ENCODE measurements around the gene RAB38. TPM values are rescaled to one million over a fixed set of nuclear protein-coding genes. Genes with fewer than 3 reads are reported as not detected.

Gene RAB38
- total and polyA plus RNA-seq, 2 experiments from 2014 or later = 8.8 to 14.2 TPM

DNA sequence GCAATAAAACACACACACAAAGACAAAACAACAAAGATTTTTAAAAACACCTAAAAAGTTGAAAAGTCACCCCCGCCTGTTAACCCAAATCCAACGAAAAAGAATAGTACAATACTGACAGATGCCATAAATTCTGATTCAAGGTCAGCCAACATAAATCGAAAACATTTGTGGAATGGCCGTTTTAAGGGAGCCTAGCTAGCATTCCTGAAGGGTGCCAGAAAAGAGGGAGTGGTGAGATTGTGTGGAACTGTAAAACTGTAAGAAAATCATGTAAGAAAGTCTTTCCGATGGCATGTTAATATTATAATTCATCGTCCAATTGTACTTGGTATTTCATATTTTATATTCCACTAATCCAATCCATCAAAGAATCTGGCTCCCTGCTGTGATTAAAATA, 75.1 kb downstream of the RAB38 start:
- no peak overlapping the region; the same call in 1 of the 2 replicates for H3K27ac Mint-ChIP-seq
- Histone ChIP-seq H3K79me2 (replicated peaks; ENCODE audit: insufficient read depth) (no peaks in the 10 kb centered on the region), H3K4me1 (ENCODE audit: insufficient read depth) (no peaks in the 10 kb centered on the region), H3F3A (replicated peaks; ENCODE audit: low read depth) (no peaks in the 10 kb centered on the region), H3K27me3 (ENCODE audit: insufficient read depth) (no peaks in the 10 kb centered on the region), H4K20me1 (replicated peaks; ENCODE audit: insufficient read depth) (no peaks in the 10 kb centered on the region), H3K36me3 (ENCODE audit: insufficient read depth) (no peaks in the 10 kb centered on the region), H3K9me2 (ENCODE audit: insufficient read depth) (no peaks in the 10 kb centered on the region), H3K4me3 (no peak overlapping the region), H3K4me2 (no peak overlapping the region), H2AFZ (no peak overlapping the region), H3K27ac (ENCODE audit: low read depth) (no peak overlapping the region)
- no peaks in the 10 kb centered on the region for H3K36me3 Mint-ChIP-seq (ENCODE audit: low read depth)
- peaks cover 5% of the 10 kb centered on the region; the same call in 2 of the 3 replicates for H3K4me1 Mint-ChIP-seq
- no peaks in the 10 kb centered on the region for H3K9me3 Mint-ChIP-seq
- no peak for DNase-seq (ENCODE audit: low spot score)
- no peaks in the 10 kb centered on the region for H3K27me3 Mint-ChIP-seq (ENCODE audit: insufficient read depth, low read depth, poor library complexity)
- no peak for ATAC-seq
- TF ChIP-seq POLR2AphosphoS5 (IDR thresholded peaks at IDR 0.05; ENCODE audit: low read depth) (no peak), CREB1 (CRISPR knock-in tag; IDR thresholded peaks at IDR 0.05; ENCODE audit: low read depth) (no peak), STAT1 (IDR thresholded peaks at IDR 0.05; ENCODE audit: unreplicated experiment) (no peak), EZH2phosphoT487 (IDR thresholded peaks at IDR 0.05; ENCODE audit: unreplicated experiment) (no peak), ZNF114 (CRISPR knock-in tag; IDR thresholded peaks at IDR 0.05) (no peak), JUNB (IDR thresholded peaks at IDR 0.05; ENCODE audit: unreplicated experiment) (no peak), NANOG (IDR thresholded peaks at IDR 0.05; ENCODE audit: borderline replicate concordance) (no peak), REST (IDR thresholded peaks at IDR 0.05; ENCODE audit: unreplicated experiment) (no peak), EZH2 (IDR thresholded peaks at IDR 0.05; ENCODE audit: low read depth, unreplicated experiment) (no peak), ZNF331 (CRISPR knock-in tag; IDR thresholded peaks at IDR 0.05; ENCODE audit: low read depth) (no peak)
- TF ChIP-seq, protein P1, sequence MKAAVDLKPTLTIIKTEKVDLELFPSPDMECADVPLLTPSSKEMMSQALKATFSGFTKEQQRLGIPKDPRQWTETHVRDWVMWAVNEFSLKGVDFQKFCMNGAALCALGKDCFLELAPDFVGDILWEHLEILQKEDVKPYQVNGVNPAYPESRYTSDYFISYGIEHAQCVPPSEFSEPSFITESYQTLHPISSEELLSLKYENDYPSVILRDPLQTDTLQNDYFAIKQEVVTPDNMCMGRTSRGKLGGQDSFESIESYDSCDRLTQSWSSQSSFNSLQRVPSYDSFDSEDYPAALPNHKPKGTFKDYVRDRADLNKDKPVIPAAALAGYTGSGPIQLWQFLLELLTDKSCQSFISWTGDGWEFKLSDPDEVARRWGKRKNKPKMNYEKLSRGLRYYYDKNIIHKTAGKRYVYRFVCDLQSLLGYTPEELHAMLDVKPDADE (IDR thresholded peaks at IDR 0.05) = no peak
- TF ChIP-seq, protein P2, sequence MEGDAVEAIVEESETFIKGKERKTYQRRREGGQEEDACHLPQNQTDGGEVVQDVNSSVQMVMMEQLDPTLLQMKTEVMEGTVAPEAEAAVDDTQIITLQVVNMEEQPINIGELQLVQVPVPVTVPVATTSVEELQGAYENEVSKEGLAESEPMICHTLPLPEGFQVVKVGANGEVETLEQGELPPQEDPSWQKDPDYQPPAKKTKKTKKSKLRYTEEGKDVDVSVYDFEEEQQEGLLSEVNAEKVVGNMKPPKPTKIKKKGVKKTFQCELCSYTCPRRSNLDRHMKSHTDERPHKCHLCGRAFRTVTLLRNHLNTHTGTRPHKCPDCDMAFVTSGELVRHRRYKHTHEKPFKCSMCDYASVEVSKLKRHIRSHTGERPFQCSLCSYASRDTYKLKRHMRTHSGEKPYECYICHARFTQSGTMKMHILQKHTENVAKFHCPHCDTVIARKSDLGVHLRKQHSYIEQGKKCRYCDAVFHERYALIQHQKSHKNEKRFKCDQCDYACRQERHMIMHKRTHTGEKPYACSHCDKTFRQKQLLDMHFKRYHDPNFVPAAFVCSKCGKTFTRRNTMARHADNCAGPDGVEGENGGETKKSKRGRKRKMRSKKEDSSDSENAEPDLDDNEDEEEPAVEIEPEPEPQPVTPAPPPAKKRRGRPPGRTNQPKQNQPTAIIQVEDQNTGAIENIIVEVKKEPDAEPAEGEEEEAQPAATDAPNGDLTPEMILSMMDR (conservative IDR thresholded peaks at IDR 0.05; ENCODE audit: low read depth in 2 of 2) = no peak
- TF ChIP-seq, protein P3, sequence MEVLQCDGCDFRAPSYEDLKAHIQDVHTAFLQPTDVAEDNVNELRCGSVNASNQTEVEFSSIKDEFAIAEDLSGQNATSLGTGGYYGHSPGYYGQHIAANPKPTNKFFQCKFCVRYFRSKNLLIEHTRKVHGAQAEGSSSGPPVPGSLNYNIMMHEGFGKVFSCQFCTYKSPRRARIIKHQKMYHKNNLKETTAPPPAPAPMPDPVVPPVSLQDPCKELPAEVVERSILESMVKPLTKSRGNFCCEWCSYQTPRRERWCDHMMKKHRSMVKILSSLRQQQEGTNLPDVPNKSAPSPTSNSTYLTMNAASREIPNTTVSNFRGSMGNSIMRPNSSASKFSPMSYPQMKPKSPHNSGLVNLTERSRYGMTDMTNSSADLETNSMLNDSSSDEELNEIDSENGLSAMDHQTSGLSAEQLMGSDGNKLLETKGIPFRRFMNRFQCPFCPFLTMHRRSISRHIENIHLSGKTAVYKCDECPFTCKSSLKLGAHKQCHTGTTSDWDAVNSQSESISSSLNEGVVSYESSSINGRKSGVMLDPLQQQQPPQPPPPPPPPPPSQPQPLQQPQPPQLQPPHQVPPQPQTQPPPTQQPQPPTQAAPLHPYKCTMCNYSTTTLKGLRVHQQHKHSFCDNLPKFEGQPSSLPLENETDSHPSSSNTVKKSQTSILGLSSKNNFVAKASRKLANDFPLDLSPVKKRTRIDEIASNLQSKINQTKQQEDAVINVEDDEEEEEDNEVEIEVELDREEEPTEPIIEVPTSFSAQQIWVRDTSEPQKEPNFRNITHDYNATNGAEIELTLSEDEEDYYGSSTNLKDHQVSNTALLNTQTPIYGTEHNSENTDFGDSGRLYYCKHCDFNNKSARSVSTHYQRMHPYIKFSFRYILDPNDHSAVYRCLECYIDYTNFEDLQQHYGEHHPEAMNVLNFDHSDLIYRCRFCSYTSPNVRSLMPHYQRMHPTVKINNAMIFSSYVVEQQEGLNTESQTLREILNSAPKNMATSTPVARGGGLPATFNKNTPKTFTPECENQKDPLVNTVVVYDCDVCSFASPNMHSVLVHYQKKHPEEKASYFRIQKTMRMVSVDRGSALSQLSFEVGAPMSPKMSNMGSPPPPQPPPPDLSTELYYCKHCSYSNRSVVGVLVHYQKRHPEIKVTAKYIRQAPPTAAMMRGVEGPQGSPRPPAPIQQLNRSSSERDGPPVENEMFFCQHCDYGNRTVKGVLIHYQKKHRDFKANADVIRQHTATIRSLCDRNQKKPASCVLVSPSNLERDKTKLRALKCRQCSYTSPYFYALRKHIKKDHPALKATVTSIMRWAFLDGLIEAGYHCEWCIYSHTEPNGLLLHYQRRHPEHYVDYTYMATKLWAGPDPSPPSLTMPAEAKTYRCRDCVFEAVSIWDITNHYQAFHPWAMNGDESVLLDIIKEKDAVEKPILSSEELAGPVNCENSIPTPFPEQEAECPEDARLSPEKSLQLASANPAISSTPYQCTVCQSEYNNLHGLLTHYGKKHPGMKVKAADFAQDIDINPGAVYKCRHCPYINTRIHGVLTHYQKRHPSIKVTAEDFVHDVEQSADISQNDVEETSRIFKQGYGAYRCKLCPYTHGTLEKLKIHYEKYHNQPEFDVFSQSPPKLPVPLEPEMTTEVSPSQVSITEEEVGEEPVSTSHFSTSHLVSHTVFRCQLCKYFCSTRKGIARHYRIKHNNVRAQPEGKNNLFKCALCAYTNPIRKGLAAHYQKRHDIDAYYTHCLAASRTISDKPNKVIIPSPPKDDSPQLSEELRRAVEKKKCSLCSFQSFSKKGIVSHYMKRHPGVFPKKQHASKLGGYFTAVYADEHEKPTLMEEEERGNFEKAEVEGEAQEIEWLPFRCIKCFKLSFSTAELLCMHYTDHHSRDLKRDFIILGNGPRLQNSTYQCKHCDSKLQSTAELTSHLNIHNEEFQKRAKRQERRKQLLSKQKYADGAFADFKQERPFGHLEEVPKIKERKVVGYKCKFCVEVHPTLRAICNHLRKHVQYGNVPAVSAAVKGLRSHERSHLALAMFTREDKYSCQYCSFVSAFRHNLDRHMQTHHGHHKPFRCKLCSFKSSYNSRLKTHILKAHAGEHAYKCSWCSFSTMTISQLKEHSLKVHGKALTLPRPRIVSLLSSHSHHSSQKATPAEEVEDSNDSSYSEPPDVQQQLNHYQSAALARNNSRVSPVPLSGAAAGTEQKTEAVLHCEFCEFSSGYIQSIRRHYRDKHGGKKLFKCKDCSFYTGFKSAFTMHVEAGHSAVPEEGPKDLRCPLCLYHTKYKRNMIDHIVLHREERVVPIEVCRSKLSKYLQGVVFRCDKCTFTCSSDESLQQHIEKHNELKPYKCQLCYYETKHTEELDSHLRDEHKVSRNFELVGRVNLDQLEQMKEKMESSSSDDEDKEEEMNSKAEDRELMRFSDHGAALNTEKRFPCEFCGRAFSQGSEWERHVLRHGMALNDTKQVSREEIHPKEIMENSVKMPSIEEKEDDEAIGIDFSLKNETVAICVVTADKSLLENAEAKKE (CRISPR knock-in tag; IDR thresholded peaks at IDR 0.05) = no peak
- H3K4me3 Mint-ChIP-seq = no peak overlapping the region

Measured in GM23338 (cell line).